SK-N-MC (cell line): ENCODE measurements around the gene ARPC1A.
"Not testable (repeated sequence)": the region's sequence is repeated elsewhere in the genome, so short reads cannot be mapped to it uniquely, and the experiment has no call there.

Experiments
- DNase-seq: peaks from one replicate; pipeline ENCODE4 v3.0.0-alpha.2; 2011; ENCODE audit warnings: low read depth, low spot score
- H3K27ac ChIP-seq: fragments of 200-600 bp; sonication (generic); 2 replicates; pipeline ENCODE4 v1.5.1; 2016; ENCODE audit warnings: mixed run types
- H3K36me3 ChIP-seq: fragments of 200-600 bp; sonication (generic); 2 replicates; pipeline ENCODE4 v1.6.1; 2017; ENCODE audit warnings: antibody characterized with exemption, low read length, mixed read lengths; ENCODE audit not compliant: insufficient read depth
- H3K4me3 ChIP-seq: fragments of 200-600 bp; sonication (generic); 2 replicates; pipeline ENCODE4 v1.5.1; 2016
- H3K9ac ChIP-seq: fragments of 200-600 bp; sonication (generic); 2 replicates; pipeline ENCODE4 v1.8.0; 2017; ENCODE audit warnings: mixed run types, mixed read lengths; ENCODE audit not compliant: insufficient read length
- H3K9me3 ChIP-seq: fragments of 200-600 bp; sonication (generic); 2 replicates; pipeline ENCODE4 v1.6.1; 2017; ENCODE audit warnings: low read depth, mild to moderate bottlenecking, antibody characterized with exemption, low read length, moderate library complexity, mixed read lengths
- EZH2 ChIP-seq: fragments of 200-600 bp; sonication (generic); IDR thresholded peaks from one replicate; pipeline ENCODE4 v1.6.1; 2017; ENCODE audit warnings: antibody characterized with exemption
- FOXP2 ChIP-seq: optimal IDR thresholded peaks from 2 replicates; pipeline ENCODE3; 2011; ENCODE audit warnings: mild to moderate bottlenecking, moderate library complexity; ENCODE audit not compliant: insufficient read depth; ENCODE audit errors: extremely low read length, control extremely low read depth
- POLR2AphosphoS5 ChIP-seq: IDR thresholded peaks from 2 replicates; pipeline ENCODE4 v1.6.1; 2012; ENCODE audit warnings: mild to moderate bottlenecking, low read depth, low read length, borderline replicate concordance

Gene ARPC1A

DNA sequence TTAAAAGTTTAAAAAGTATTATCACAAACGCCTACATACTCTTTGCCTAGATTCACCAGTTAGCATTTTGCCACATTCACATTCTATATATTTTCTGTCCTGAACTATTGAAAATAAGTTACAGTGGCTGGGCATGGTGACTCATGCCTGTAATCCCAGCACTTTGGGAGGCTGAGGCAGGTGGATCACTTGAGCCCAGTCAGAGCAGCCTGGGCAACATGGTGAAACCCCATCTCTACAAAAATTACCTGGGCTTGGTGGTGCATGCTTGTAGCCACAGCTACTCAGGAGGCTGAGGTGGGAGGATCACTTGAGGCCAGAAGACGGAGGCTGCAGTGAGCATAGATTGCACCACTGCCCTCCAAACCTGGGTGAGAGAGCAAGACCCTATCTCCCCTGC is 5.3 kb downstream of the ARPC1A start:
- Histone ChIP-seq H3K27ac (peak overlapping the region; percentile 73), H3K4me3 (no peak overlapping the region), H3K9ac (peak overlapping the region; percentile 35), H3K9me3 (no peaks in the 10 kb centered on the region), H3K36me3 (peaks cover 44% of the 10 kb centered on the region)
- DNase-seq, result no peak
- no peak for TF ChIP-seq EZH2
- TF ChIP-seq POLR2AphosphoS5, result no peak
- TF ChIP-seq FOXP2, result no peak

GRCh38 chr7:99339595-99339994 is 13.9 kb downstream of the ARPC1A start:
- TF ChIP-seq POLR2AphosphoS5 (no peak), EZH2 (no peak), FOXP2 (no peak)
- no peak overlapping the region for H3K9ac ChIP-seq
- H3K9me3 ChIP-seq, result no peaks in the 10 kb centered on the region
- H3K4me3 ChIP-seq, result no peak overlapping the region
- DNase-seq, result no peak
- peaks cover 84% of the 10 kb centered on the region for H3K36me3 ChIP-seq
- H3K27ac ChIP-seq, result no peak overlapping the region

- H3K9ac ChIP-seq, result no peak overlapping the region
- H3K36me3 ChIP-seq, result peaks cover 86% of the 10 kb centered on the region
- no peak for DNase-seq
- H3K4me3 ChIP-seq, result no peak overlapping the region
- TF ChIP-seq EZH2 (no peak), POLR2AphosphoS5 (no peak), FOXP2 (no peak)
- no peaks in the 10 kb centered on the region for H3K9me3 ChIP-seq
- H3K27ac ChIP-seq, result no peak overlapping the region
Measured at GRCh38 chr7:99340659-99341058, 15.0 kb downstream of the ARPC1A start.

DNA sequence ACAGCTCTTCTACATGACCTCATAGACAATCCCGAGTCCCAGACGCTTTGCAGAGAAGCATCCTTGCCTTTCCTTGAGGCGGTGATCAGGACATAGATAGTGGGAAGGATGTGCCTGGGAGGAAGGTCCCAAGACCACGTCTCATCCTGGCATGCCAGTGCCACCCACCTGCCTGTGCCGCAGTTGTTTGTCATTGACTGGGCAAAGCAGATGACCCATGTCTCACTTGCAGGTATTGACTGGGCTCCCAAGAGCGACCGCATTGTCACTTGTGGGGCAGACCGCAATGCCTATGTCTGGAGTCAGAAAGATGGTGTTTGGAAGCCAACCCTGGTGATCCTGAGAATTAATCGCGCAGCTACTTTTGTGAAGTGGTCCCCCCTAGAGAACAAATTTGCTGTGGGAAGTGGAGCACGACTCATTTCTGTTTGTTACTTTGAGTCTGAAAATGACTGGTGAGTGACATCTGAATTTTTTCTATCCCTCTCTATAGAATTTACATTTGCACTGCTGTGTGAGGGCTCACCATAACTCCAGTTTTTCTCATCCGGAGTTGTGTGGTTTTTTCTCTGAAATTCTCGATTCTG is 18.5 kb downstream of the ARPC1A start:
- no peak for DNase-seq
- H3K4me3 ChIP-seq, result no peak overlapping the region

DNA sequence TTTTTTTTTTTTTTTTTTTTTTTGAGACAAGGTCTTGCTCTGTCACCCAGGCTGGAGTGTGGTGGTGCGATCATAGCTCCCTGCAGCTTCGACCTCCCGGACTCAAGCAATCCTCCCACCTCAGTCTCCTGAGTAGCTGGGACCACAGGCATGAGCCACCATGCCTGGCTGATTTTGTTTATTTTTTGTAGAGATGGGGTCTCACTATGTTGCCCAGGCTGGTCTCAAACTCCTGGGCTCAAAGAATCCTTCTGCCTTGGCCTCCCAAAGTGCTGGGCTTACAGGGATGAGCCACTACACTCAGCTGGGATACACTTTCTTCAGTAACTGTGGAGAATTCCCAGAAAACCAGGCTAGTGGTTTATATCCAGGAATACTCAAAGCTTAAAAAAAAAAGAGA is 24.9 kb downstream of the ARPC1A start:
- H3K9ac ChIP-seq, H3K27ac ChIP-seq, H3K4me3 ChIP-seq, DNase-seq, H3K9me3 ChIP-seq: not testable (repeated sequence)
- H3K36me3 ChIP-seq, result peaks cover 74% of the 10 kb centered on the region

More for the DNA sequence above, 18.5 kb downstream of the ARPC1A start:
- no peak overlapping the region for H3K27ac ChIP-seq
- H3K36me3 ChIP-seq, result peaks cover 84% of the 10 kb centered on the region
- no peak for TF ChIP-seq EZH2
- TF ChIP-seq FOXP2, result no peak
- TF ChIP-seq POLR2AphosphoS5, result no peak
- H3K9me3 ChIP-seq, result no peaks in the 10 kb centered on the region
- H3K9ac ChIP-seq, result no peak overlapping the region

DNA sequence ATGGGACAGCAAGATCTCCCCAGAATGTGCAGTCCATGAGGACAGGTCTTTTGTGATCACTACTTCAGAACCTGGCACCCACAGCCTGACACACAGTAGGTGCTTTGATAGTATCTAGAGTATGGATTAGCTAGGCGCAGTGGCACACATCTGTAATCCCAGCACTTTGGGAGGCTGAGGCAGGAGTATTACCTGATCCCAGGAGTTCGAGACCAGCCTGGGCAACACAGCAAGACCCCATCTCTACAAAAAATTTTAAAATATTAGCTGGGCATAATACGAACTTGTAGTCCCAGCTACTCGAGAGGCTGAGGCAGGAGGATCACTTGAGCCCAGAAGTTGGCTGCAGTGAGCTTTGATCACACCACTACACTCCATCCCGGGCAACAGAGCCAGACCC is 26.5 kb downstream of the ARPC1A start:
- Histone ChIP-seq H3K27ac (no peak overlapping the region), H3K4me3 (no peak overlapping the region), H3K36me3 (peaks cover 68% of the 10 kb centered on the region), H3K9ac (no peak overlapping the region), H3K9me3 (no peaks in the 10 kb centered on the region)
- TF ChIP-seq FOXP2 (no peak), POLR2AphosphoS5 (no peak), EZH2 (no peak)
- no peak for DNase-seq

DNA sequence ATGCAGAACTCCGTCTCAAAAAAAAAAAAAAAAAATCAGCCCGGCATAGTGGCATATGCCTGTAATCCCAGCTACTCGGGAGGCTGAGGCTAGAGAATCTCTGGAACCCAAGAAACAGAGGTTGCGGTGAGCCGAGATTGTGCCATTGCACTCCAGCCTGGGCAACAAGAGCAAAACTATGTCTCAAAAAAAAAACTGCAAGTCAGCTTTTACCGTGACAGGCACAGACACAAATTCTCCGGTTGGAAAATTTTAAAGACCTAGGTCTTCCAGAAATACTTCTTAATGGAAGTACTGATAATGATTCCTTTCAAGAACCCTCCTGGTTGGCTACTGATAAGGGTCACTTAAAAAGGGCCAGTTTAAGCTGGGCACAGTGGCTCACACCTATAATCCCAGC is 29.4 kb downstream of the ARPC1A start:
- DNase-seq, result no peak
- H3K4me3 ChIP-seq, result no peak overlapping the region
- H3K9me3 ChIP-seq, result no peaks in the 10 kb centered on the region
- peaks cover 68% of the 10 kb centered on the region for H3K36me3 ChIP-seq
- H3K9ac ChIP-seq, result no peak overlapping the region
- TF ChIP-seq EZH2 (no peak), POLR2AphosphoS5 (no peak), FOXP2 (no peak)
- H3K27ac ChIP-seq, result no peak overlapping the region

DNA sequence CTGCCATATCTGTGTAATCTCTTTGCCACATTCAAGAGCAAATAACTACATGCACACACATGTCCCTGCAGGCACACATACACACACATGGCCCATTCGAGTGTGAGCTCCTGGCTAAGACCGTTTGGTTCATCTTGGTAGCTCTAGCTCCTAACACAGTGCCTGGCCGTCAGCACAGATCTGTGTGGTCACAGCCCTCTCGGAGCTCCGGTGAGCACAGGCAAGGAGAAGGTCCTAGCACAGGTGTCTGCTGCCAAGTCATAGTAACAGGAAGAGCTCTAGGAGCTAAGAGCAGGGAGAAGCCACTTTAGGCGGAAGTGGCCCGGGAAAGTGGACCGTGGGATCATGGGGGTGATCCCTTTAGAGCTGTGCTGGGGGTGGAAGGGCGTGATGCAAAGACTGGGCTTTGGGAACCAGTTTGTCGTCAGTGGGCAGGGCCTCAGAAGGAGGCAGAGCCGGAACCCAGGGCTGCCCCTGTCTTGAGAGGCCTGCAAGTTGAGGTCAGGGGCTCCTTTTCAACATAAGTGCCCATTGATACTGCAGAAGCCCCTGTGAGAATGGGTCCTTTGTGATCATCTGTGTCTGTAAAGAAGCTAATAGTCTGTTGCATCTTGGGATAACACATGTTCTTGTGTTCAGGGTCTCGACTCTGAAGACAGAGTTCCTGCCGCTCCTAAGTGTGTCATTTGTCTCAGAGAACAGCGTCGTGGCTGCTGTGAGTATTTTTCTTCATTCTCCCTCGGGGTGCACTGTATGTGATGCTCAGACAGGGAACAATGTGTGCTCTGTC is 32.2 kb downstream of the ARPC1A start:
- H3K9me3 ChIP-seq, result no peaks in the 10 kb centered on the region

GRCh38 chr7:99358521-99358920 is 32.8 kb downstream of the ARPC1A start:
- peaks cover 74% of the 10 kb centered on the region for H3K36me3 ChIP-seq
- H3K27ac ChIP-seq, H3K4me3 ChIP-seq, H3K9ac ChIP-seq, H3K9me3 ChIP-seq, DNase-seq: not testable (repeated sequence)

More for the DNA sequence above, 32.2 kb downstream of the ARPC1A start:
- H3K4me3 ChIP-seq, result no peak overlapping the region
- DNase-seq, result no peak
- H3K27ac ChIP-seq, result no peak overlapping the region
- no peak overlapping the region for H3K9ac ChIP-seq
- TF ChIP-seq POLR2AphosphoS5, result no peak
- peaks cover 68% of the 10 kb centered on the region for H3K36me3 ChIP-seq
